Stimulated activated CD4-positive, alpha-beta T cell treated with anti-CD3 and anti-CD28 coated beads, Interleukin-2, amount 100 ng/mL, for 48 hours (primary cell): ENCODE measurements around the gene ESRRB.

Experiments used
- DNase-seq, 2 donors: peaks; one replicate each; pipeline ENCODE4 v3.0.0-alpha.2; 2020

ESRRB gene

GRCh38 chr14:76547831-76548230 is 171.9 kb downstream of the ESRRB start:
- no peak for DNase-seq

GRCh38 chr14:76550534-76550933 is 174.6 kb downstream of the ESRRB start:
- no peak for DNase-seq

- DNase-seq = no peak
Observed at GRCh38 chr14:76551116-76551515, 175.2 kb downstream of the ESRRB start.
